CD4-positive, alpha-beta T cell treated with Interleukin-17A for 4 hours (primary cell): Measurements from ENCODE around the gene GPANK1.

Source experiments
- DNase-seq: peaks from one replicate; pipeline ENCODE4 v3.0.0-alpha.2; 2020; ENCODE audit warnings: mixed read lengths

The GPANK1 gene

DNA sequence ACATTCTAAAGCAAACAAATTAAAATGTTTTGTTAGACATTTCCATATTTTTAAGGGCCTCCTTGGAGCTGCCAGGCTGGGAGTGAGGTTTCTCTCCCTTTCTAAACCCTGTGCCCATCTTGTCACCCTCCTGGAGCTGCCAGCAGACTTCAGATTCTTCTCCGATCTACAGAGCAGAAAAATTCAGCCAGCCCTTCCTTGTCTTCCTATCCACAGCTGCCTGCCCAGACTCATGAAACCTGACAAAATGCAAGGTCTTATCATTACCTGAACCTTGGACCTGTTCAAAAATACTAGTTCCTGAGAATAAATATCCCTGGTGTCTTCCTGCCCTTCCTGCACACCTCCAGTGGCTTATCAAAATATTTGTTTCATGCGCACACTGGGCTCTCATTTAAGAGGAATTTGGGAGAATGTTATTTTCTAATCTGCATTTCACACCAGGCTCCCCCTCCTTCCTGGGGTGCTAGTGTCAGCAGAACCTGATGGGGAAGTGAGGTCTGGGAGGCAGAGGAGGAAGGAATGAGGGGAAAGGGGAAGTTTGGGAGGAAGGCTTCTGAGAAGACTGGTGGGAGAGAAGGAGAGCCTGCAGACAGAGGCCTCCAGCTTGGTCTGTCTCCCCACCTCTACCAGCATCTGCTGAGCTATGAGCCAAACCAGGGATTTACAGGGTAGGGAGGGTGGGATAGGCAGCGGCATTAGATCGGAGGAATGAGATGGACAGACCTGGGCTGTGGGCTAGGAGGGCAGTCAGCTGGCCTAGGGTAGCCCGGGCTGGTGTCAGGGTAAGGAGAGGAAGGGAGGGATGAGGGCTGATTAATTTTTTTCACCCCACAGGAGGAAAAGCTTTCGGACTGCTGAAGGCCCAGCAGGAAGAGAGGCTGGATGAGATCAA lies 49.9 kb downstream of the GPANK1 start, which contains the start of gene AIF1:
Gene AIF1, plus strand, starts transcription at position 551 of the 895 bp plus-strand sequence. Its CDS starts 96 bp downstream, at position 647.
- no peak for DNase-seq

DNA sequence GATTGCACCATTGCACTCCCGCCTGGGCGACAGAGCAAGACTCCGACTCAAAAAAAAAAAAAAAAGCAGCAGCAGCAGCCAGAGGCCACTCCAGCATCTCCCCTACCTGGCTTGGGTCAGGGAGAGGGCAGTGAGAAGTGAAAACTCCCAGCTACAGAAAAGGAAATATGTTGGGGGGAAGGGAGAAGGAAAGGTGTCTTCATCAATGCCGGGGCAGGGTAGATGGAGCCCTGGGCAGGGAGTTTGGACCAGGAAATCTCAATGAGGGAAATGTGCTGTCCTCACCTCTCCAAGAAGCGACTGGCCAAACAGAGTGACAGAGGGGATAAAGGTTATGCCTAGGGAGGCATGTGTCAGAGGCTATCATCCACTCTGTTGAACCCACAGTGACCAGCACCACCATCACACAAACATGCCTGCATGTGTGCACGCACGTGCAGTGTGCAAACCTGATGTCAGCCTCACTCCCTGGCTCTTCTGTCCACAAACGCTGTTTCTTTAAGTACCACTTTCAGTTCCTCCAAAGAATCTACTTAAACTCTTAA lies 50.6 kb downstream of the GPANK1 start:
- DNase-seq, result no peak
